ENCODE results near the gene ERG28.
A peak's percentile ranks its signal among the peaks of the same experiment; 100 is the strongest.
"Not testable (repeated sequence)": the region's sequence is repeated elsewhere in the genome, so short reads cannot be mapped to it uniquely, and the experiment has no call there.

Gene ERG28, protein sequence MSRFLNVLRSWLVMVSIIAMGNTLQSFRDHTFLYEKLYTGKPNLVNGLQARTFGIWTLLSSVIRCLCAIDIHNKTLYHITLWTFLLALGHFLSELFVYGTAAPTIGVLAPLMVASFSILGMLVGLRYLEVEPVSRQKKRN
- total RNA-seq = 7.2 to 30.6 (median 16.6) reads per million in 18 experiments

DNA sequence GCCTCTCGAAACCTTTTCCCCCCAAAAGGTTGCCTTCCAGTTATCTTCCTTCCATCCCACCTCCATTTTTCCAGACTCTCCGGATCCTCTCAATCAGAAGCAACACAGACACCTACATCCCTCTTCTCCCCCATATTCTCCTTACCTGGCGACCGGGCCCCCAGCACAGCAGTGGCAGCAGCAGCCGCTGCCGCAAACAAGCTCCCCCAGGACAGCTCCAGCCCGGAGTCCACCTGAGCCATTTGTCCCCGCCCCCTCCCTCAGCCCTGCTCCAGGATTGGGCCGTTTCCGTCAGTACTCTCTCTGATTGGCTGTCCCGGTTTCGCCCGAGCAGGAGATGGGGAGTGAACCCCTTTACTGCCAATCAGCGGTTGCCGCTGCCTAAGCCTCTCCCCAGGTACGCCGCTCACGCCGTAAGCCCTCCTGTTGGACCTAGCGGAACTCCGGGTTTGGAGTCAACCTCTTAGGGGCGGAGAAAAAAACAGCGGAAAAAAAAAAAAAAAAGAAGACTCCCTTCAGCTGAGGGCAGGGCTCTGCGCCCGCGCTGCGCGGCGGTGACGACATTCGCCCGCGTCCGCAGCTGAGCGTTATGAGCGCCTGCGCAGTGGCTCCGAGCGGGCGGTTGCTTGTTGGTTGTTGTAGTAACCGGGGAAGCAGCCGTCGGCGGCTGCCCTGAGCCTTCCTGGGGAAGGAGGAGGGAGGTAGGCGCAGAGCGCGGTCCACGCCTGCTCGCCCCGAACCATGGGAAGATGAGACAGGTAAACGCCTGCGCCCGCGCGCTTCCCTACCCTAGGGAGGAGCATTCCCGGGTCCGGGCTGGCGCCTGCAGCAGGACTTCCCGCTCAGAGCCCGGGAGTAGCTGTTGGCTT, at the start of gene ERG28, which contains the start of gene TTLL5:
Gene ERG28, minus strand, starts transcription at position 247 of the 869 bp plus-strand sequence. CDS start 3,374 bp downstream, outside the sequence.
Gene TTLL5, plus strand, starts transcription at position 617 of the 869 bp plus-strand sequence. CDS start 1,904 bp downstream, outside the sequence.
- peak; percentile 96 to 97 for DNase-seq

DNA sequence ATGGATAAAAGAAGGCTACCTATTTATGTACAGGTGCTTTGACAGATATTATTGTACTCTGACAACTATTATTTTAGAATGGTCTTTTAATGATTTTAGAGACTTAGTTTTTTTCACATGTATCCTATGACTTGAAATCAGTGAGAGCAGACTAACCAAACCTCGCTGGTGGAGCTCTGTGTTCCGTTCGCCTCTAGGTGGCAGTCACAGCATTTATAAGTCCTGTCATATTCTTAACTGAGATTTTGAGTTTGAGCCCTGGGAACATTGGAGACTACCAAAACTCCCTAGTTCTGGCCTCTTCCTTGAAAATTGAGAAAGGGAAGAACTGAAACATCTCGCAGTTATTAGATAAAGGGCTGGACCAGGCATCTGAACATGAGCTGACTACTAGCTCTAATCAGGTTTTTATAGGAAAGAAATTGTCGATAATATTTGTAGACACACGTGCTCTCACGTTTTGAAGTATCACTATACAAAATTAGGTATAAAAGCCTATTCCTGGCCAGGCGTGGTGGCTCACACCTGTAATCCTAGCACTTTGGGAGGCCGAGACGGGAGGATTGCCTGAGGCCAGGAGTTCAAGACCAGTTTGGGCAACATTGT, 48.6 kb upstream of the ERG28 start:
- peak; percentile 70 to 77 for DNase-seq

DNA sequence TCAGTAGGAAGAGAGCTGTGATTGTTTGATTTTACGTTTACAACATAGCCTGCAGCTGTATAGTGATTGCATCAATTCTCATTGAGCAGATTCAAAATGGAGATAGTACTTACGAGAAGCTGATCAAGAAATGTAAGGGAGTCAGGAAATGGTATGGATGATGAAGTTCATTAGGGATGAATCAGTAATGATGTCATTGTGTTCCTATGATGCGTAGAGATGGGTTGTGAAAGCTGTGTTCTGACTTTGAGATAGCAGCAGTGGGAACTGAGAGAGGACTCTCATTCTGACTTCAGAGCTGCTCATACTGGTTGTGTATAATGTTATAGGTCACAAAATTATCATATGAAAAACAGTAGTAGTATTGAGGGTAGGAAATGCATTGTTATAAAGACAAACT, 44.3 kb upstream of the ERG28 start:
- no peak for DNase-seq

DNA sequence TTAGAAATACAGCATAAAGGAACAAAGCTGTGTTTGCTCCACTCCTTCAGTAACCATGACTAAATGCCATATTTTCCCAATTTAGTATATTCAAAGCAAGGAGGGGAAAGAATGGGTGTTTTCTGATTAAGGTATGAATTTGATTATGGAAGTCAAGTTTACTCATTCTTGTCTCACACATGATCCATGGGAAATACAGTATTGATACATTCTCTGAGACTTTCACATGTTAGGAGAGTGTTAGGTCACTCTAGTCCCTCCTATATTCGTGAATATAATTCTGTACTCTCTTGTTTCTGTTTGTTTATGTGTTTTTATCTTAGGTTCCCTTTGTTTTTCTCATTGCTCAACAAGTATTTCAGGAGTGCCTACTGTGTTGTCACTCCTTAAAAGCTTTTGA, 42.8 kb upstream of the ERG28 start:
- no peak for DNase-seq

DNA sequence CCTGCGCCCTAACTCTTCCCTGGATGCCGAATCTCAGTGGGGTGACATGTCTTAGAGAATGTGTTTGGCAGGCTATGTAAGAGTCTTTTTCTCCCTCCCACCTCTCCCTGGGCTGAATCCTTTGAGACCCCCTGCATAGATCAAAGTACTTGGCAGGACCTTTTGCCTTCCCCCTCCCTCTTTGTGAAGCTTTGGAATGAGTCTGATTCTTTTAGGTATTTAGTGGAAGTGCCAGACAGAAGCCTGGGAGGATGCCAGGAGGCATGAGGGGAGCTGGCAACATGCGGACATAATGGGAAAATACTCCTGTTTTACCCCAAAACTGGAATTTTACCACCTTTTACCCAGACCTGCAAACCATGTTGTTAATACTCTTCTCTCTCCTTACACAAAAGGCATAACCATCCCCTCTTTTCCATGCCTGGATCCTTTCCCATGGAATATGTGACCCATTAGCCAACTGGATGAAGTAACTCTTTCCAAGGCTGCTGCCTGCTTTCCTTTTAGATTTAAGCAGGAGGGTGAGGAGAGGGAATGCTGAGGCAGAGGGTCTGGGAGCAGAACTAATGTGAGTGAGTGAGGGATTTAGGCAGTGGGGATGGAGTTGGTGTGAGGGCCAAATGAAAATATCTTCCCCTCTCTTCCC, 42.1 kb upstream of the ERG28 start:
- no peak for DNase-seq

DNA sequence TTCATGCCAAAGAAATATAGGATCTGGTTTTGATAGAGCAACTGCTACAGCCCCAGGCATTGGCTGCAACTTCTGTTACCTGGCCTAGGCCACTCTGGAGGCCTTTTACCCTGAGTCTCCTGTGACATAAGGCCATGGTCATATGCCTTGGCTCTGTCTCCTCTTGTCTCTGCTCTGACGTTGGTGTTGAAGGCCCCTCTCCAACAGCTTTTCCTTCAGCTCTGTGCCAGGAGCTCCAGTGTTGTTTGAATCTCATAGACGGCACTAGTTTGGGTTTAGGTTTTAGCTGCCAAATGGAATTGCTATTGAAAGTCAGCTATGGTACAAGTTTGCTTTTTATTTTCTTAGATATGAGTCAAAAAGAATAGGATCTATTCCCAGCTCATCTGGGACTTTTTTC, 41.4 kb upstream of the ERG28 start:
- no peak for DNase-seq

DNA sequence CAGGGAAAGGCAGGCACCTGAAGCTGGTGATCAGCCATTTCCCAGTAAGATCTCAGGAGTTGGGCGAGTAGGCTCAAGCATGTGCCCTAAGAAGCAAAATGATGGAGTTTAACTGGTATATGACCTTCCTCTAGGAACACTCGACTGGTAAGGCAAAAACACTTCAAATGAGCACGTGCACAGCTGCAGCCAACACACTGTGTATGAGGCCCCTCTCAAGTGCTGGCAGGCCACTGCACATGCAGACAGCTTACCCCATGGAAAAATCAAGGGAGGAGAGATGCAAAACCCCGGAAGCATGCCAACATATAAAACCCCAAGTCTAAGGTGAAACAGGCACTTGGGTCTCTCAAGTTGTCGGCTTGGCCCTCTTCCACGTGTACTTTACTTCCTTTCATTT, 39.6 kb upstream of the ERG28 start:
- DNase-seq = no peak

DNA sequence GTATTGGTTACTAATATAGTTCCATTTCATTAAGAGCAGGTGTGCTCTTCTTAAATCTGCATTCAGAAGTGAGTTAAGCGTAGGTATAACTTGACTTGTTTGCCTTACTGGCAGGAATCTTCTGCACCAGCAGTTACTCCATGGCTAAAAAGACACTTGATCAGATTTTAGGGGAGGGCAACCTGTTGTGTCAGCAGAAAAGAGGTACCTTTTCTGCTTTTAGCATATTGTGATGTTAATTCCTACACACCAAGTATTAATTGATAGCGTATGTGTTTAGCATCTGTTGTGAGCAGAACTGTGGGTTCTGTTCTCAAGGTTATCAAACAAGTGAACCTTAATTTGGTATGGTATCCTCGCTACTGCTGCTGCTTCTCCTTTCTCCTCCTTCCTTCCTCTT, 38.7 kb upstream of the ERG28 start:
- no peak for DNase-seq

DNA sequence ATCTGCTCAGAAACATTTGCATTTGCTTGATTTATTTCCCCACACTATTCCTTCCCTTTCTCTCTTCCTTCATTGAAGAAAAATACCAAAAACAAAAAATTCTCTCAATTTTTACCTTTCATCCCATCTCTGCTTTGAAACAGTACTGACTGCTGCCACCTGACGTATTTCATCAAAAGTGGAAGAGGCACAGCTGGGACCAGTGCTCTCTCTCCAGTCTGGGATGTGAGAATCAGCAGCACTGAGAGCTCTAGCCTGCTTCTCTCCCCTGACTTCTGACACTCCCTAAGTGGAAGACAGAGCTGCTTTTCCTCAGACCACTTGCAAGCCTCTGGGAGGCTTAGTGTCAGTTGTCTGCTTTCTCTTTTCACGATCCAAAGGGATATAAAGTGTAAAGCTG, 37.2 kb upstream of the ERG28 start:
- DNase-seq = no peak

DNA sequence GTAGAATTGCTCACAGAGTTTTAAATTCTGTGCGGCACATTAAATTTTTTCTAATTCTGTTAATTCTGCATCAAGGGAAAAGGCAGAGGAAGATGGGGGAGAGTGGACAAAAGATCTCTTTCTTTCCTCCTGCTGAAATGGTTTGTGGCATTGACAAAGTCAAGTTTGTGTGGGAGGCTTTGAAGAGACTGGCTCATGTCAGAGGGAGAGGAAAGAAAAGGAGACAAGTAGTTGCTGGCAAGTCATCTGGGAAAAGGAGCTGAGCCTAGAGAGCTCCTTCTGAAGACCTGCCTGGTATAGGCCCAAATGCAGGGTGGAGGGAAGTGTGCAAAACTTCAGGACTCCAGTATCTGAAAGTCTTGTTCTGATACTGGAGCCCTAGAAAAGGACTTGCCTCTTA, 36.7 kb upstream of the ERG28 start:
- no peak for DNase-seq

DNA sequence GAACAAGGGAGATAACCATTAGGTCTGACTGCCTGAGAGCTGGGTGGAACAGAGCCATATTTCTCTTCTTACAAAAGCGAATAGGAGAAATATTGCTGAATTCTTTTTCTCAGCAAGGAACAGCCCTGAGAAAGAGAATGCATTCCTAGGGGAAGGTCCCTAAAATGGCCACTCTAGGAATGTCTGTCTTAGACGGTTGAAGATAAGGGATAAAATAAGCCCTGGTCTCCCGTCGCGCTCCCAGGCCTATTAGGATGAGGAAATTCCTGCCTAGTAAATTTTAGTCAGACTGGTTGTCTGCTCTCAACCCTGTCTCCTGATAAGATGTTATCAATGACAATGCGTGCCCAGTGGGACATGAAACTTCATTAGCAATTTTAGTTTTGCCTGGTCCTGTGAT, 34.3 kb upstream of the ERG28 start:
- not testable (repeated sequence) for DNase-seq

DNA sequence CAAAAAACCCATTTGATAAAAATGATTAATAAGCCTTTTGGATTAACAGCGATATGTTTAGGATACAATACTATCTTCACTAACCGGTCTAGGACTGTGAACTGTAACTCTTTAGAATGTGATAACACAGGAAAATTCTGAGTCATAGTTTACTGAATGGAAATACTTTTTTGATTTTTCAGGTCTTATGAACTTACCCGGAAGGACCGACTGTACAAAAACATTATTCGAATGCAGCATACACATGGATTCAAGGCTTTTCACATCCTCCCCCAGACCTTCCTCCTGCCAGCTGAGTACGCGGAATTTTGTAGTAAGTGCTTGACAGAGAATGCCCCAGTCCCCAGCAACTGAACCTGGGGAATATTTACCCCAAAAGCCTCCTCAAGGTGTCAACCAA, 29.3 kb upstream of the ERG28 start:
- no peak for DNase-seq

DNA sequence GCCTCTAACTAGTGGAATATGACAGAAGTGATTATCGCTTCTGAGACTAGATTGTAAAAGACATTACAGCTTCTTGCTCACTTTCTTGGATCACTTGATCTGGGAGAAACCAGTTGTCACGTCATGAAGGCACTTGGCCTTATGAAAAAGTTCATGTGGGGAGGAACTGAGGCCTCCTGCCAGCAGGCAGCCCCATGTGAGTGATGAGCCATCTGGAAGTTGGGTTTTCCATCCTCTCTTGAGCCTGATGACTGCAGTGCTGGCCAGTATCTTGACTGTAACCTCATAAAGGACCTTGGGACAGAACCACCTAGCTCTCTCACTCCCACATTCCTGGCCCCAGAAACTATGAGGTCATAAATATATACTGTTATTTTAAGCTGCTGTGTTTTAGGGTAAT, 28.3 kb upstream of the ERG28 start:
- DNase-seq = no peak

DNA sequence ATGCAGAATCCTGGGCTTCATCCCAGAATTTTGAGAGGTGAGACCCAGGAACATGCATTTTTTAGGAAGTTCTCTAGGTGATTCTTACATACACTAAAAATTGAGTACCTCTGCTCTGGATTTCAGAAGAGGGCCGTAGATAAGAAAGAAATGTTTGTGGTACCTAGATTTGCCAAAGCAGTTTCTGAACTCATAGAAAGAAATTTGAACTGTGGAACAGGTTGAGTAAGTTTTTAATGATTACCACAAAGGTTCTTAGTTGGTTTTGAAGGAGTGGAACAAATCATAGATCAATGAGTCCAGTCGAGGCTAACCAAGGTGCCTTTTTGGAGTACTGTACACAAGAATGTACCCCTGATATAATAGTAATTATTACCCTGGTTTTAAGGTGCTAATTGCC, 25.2 kb upstream of the ERG28 start:
- DNase-seq = no peak

DNA sequence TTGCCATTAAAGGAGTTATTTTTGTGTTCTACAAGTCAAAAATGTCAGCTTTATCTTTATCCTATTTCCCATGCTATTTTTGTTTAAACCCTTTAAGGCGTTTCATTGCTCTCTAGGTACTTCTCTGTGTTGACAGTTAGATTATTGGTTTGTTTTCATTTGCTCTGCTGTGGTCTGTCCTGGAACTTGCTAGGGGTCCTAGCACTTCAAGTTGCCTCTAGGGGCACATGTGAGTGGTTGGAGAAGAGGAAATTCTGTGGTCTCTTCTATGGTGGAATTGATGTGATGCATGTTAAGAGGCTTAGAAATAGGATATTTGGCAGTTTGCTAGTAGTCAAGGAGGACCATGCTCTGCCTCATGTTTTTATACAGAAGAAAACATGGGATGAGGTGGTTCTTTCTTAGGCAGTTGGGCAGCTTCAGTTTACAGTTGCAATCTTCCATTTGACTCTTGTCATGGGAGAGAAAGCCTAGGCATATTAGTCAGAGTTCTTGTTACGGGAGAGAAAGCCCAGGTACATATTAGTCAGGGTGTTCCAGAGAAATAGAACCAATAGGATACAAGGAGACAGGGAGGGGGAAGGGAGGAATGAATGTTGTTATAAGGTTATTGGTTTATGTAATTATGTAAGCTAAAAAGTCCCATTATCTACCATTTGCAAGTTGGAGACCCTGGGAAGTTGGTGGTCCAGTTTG, 14.7 kb upstream of the ERG28 start:
- DNase-seq = no peak

DNA sequence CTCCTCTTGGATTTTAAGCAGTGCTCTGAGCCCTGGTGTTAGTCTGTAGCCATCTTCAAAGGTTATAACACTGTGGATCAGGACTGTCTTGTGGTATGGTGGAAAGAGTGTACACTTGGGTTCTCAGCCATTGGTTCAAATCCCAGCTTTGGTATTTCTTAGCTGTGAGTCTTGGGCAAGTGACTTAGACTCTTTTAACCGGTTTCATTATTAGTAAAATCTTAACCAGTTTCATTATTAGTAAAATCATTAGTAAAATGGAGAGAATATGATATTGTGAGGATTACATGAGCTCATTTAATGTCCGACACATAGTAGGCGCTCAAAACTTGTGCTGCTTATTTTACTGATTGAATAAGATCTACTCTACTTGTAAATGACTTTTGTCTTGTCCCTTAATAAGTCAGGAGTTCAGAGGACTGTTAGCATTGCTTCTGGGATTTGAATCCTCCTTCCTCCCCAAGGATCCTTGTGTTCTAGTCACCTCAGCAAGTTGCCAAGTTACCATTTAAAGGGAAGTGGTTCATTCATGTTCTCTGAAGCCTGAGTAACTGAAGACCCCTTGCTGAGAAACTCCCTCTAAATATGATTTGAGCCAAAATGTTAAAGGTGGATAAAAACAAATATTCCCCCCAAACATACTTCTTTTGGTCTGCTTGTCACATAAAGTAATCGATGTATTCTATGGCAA, 12.8 kb upstream of the ERG28 start:
- DNase-seq = no peak

DNA sequence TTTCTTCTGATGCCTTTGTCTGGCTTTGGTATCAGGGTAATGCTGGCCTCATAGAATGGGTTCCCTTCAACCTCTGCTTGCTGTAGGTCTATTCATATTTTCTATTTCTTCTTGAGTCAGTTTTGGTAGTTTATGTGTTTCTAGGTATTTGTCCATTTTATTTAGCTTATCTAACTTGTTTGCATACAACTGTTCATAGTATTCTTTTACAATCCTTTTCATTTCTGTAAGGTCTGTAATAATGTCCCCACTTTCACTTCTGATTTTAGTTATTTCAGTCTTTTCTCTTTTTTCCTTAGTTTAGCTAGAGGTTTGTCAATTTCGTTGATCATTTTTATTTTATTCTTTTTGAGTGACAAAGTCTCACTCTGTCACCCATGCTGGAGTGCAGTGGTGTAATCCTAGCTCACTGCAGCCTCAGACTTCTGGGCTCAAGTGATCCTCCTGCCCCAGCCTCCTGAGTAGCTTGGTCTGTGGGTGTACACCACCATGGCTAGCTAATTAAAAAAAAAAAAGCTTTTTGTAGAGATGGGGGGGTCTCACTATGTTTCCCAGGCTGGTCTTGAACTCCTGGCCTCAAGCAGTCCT, 12.0 kb upstream of the ERG28 start:
- no peak for DNase-seq

DNA sequence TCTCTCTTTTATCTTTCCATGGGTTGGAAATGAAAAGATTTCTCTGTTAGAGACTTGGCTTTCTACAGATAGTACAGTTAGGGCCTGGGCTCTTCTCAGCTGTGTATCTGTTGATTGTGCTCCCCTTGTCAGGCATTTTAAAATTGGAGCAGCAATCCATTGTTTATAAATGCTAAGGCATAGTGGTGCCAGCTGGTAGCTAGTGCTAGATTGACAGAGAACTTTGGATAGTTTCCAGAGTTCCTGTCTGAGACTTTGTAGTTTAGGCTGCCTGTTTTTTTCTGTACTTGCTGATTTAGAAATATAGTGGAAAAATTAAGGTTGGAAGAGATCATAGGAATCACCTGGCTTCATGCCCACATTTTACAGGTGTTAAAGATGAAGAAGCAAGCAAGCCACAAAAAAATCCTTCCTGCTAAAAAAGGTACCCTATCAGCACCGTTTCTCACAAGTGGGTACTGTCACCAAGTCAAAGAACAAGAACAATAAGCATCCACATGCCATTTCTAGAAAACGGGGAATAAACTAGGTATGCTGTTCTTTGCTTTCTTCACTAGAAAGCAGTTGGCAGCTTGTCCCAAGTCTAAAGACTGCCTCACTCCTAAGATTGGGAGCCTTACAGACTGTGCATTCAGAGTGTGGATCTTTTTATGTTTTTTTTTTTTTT, 6.6 kb upstream of the ERG28 start:
- DNase-seq = no peak

DNA sequence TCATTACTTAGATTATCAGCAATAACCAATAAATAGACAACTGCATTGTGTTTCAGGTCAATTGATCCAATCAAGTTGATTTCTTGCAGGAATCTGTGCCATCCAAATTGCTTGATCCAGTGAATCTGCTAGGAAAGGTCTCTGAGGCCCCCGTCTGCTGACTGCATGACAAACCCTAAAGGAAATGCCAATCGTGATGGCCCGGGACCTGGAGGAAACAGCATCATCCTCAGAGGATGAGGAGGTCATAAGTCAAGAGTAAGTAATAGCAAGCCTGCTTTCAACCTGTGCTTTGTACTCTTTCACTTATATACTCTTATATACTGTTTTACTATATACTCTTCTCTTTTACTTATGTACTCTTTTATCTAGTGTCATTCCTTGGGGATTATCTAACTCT, 2.3 kb upstream of the ERG28 start:
- no peak for DNase-seq

DNA sequence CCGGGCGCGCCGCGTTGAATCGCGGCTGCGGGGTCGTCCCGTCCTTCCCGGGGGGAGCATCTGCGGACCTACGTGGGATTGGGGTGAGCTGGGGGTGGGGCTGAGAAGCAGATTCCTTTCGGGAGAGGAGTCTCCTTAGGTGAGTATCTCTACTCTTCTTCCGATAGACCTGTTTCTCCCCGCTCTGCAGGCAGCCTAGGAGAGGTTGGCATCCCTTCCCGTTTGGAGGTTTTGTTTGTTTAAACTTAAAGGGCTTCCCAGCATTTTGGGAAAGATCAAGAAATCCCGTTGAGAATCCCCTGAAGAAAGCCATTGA, 781 bp upstream of the ERG28 start:
- DNase-seq = no peak

DNA sequence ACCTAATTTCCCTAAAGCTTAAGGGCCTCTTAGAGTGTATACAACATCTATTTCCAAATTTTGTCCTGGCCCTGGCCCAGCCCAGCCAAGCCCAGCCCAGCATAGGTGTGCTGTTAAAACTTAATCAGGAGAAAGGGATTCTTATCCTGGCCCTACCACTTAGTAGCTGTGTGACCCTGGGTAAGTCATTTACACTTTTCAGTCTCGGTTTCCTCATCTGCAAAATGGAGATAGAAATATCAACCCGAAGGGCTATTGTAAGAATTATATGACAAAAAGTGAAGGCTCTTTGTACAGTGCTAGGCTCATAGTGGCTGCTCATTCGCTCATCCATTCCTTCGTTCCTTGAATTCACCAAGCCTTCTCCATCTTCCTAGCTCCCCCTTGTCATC, 442 bp downstream of the ERG28 start:
- DNase-seq = no peak
